Thymus (tissue), 11 donors: ENCODE measurements around the gene TP73. TPM values are rescaled to one million over a fixed set of nuclear protein-coding genes. Genes with fewer than 3 reads are reported as not detected.

Experiments used
- DNase-seq, 9 donors: peaks; one replicate each; pipeline ENCODE4 v3.0.0-alpha.2; 2013; ENCODE audit warnings: low spot score in 9 of 9, low read depth in 6 of 9, missing footprints in 1 of 9
- H3K27ac ChIP-seq, 2 donors: one replicate each; pipeline ENCODE4 v1.5.1; 2013; ENCODE audit warnings: control low read depth in 1 of 2, low read depth in 1 of 2, low read length in 1 of 2, mild to moderate bottlenecking in 1 of 2, moderate library complexity in 1 of 2
- H3K27me3 ChIP-seq, 2 donors: one replicate each; pipeline ENCODE4 v1.5.1; 2013; ENCODE audit warnings: low read length in 1 of 2; ENCODE audit not compliant: control insufficient read depth in 2 of 2, insufficient read depth in 1 of 2
- H3K36me3 ChIP-seq, 2 donors: one replicate each; pipeline ENCODE4 v1.5.1; 2013; ENCODE audit warnings: low read length in 1 of 2, mild to moderate bottlenecking in 1 of 2, moderate library complexity in 1 of 2; ENCODE audit not compliant: control insufficient read depth in 2 of 2, insufficient read depth in 2 of 2
- H3K4me1 ChIP-seq, 2 donors: one replicate each; pipeline ENCODE4 v1.5.1; 2013; ENCODE audit warnings: low read length in 2 of 2; ENCODE audit not compliant: control insufficient read depth in 2 of 2, insufficient read depth in 2 of 2
- H3K4me3 ChIP-seq, 2 donors: one replicate each; pipeline ENCODE4 v1.5.1; 2013; ENCODE audit warnings: low read length in 2 of 2, control low read depth in 1 of 2, mild to moderate bottlenecking in 1 of 2
- H3K9me3 ChIP-seq, 2 donors: one replicate each; pipeline ENCODE4 v1.5.1; 2013; ENCODE audit warnings: low read length in 1 of 2, mild to moderate bottlenecking in 1 of 2; ENCODE audit not compliant: control insufficient read depth in 2 of 2, insufficient read depth in 1 of 2
- WGBS: extraction: QIAGEN DNeasy Blood & Tissue Kit; methylation state at CpG from one replicate; pipeline ENCODE4 v1.1.7; 2013; 5-methylcytosine and 5-hydroxymethylcytosine counted together
- polyA plus RNA-seq: library from polyadenylated mRNA; stranded (reverse); fragments of 200-250 nt; gene quantifications from one replicate; pipeline ENCODE4 v1.2.3, GENCODE V29; 2013
- total RNA-seq: library from RNA; stranded (reverse); fragments of 120-200 nt; gene quantifications from one replicate; pipeline ENCODE4 v1.2.4, GENCODE V29; 2013
- donor health status: healthy.

The TP73 gene
- total and polyA plus RNA-seq, 2 donors = 2.6 to 2.9 TPM

GRCh38 chr1:3663999-3664699 is 11.8 kb downstream of the TP73 start:
- H3K4me3 ChIP-seq = no peak overlapping the region
- H3K4me1 ChIP-seq = peaks cover 0 to 2% of the 10 kb centered on the region in 2 donors
- WGBS = 85% methylated on average over 14 of the region's 14 CpGs
- H3K36me3 ChIP-seq = no peaks in the 10 kb centered on the region
- H3K27me3 ChIP-seq = peaks cover 0 to 20% of the 10 kb centered on the region in 2 donors
- no peaks in the 10 kb centered on the region for H3K9me3 ChIP-seq
- no peak for DNase-seq
- no peak overlapping the region for H3K27ac ChIP-seq

- Histone ChIP-seq H3K36me3 (no peaks in the 10 kb centered on the region), H3K4me3 (no peak overlapping the region), H3K27me3 (peaks cover 0 to 21% of the 10 kb centered on the region in 2 donors), H3K9me3 (no peaks in the 10 kb centered on the region), H3K4me1 (peaks cover 0 to 2% of the 10 kb centered on the region in 2 donors), H3K27ac (no peak overlapping the region)
- WGBS = 94% methylated on average over 14 of the region's 14 CpGs
- DNase-seq = no peak
These were observed 12.5 kb downstream of the TP73 start for GRCh38 chr1:3664700-3665375.

- Histone ChIP-seq H3K27me3 (peaks cover 0 to 20% of the 10 kb centered on the region in 2 donors), H3K9me3 (no peaks in the 10 kb centered on the region), H3K27ac (no peak overlapping the region), H3K36me3 (no peaks in the 10 kb centered on the region), H3K4me1 (peaks cover 0 to 2% of the 10 kb centered on the region in 2 donors), H3K4me3 (no peak overlapping the region)
- 77% methylated on average over 8 of the region's 8 CpGs for WGBS
- DNase-seq = no peak
These were observed 15.8 kb downstream of the TP73 start for GRCh38 chr1:3668148-3668547.

DNA sequence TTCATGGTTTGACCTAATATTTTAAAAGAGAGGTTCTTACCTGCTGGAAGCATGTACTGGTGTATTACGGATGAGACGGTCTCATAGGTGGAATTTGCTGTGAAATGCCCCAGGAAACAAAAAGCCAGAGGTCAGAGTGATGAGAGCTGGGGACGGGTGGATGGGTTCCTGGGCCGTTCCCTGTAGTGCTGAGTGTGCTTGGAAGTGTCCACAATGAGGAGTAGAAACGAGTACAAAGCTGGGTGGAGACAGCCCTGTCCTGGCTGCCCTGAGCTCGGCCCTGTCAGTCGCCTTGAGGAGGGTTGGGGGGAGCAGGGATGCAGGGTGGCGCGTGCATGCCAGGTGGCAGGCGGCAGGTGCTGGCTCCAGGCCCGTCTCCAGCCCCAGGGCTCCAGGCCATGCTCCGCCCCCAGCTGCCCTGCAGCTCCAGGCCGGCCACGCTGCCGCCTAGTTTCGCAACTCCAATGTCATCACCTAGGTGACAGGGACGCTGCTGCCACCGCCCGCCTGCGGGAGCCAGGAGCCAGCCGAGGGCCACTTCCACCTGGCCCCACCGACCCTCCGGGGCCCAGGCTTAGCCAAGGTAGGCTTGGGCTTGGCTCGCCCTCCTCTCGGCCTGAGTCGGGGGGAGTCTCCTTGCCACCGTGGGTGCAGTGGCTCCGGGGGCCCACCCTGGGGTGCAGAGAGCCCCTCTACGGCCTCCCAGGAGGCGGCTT is 16.4 kb downstream of the TP73 start:
- H3K36me3 ChIP-seq = no peaks in the 10 kb centered on the region

DNA sequence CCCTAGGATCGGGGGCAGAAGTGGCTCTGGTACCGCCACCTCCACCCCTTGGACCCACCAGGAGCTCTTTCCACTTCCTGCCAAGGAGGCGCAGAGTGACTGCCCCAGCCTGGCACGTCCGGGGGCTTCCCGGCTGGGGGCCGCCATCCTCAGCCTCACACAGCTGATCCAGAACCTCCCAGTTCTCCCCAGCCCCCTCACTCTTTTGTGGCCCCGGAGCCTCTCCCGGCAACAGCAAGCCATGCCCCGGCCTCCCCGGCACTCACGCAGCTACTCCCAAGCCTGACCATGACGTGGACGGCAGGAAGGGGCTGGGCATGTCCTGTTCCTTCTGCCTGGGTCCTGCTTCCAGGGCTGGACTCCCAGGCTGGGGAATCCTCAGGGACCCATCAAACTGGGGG is 17.1 kb downstream of the TP73 start:
- Histone ChIP-seq H3K4me1 (peaks cover 0 to 14% of the 10 kb centered on the region in 2 donors), H3K4me3 (no peak overlapping the region), H3K9me3 (no peaks in the 10 kb centered on the region), H3K36me3 (no peaks in the 10 kb centered on the region), H3K27ac (no peak overlapping the region), H3K27me3 (peaks cover 0 to 20% of the 10 kb centered on the region in 2 donors)
- 92% methylated on average over 14 of the region's 14 CpGs for WGBS
- DNase-seq = no peak

More for the DNA sequence above, 16.4 kb downstream of the TP73 start:
- no peak for DNase-seq
- H3K27ac ChIP-seq = no peak overlapping the region
- H3K4me3 ChIP-seq = no peak overlapping the region
- peaks cover 0 to 8% of the 10 kb centered on the region in 2 donors for H3K4me1 ChIP-seq
- H3K9me3 ChIP-seq = no peaks in the 10 kb centered on the region
- 56% methylated on average over 30 of the region's 30 CpGs for WGBS
- peaks cover 0 to 20% of the 10 kb centered on the region in 2 donors for H3K27me3 ChIP-seq

GRCh38 chr1:3669971-3670431 is 17.7 kb downstream of the TP73 start:
- Histone ChIP-seq H3K4me3 (no peak overlapping the region), H3K27me3 (peaks cover 0 to 20% of the 10 kb centered on the region in 2 donors), H3K36me3 (no peaks in the 10 kb centered on the region), H3K9me3 (no peaks in the 10 kb centered on the region), H3K27ac (no peak overlapping the region), H3K4me1 (peaks cover 0 to 16% of the 10 kb centered on the region in 2 donors)
- no peak for DNase-seq
- WGBS = 87% methylated on average over 9 of the region's 9 CpGs

DNA sequence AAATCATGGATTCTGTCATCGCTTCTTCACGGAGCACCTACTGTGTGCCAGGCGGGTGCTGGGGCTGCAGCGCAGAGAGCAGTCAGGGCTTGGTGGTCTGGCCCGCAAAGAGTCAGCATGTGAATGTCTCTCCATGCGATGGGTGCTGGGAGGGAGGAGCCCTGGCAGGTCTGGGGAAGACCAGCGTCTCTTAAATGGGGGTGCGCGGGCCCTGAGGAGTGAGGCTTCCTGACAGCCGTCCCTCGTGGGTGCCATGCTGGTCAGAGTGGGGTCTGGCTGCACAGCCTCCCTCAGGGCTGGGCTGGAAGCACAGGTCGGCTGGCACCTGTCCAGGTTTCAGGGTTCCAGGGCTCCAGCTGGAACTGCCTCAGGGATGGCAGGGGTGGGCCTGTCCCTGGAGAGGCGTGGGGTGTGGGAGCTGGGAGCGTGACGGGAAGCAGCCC is 18.5 kb downstream of the TP73 start:
- Histone ChIP-seq H3K4me3 (no peak overlapping the region), H3K9me3 (no peaks in the 10 kb centered on the region), H3K36me3 (no peaks in the 10 kb centered on the region), H3K27ac (no peak overlapping the region), H3K27me3 (peaks cover 0 to 20% of the 10 kb centered on the region in 2 donors), H3K4me1 (peaks cover 0 to 16% of the 10 kb centered on the region in 2 donors)
- DNase-seq = no peak
- 96% methylated on average over 15 of the region's 15 CpGs for whole genome bisulfite sequencing

GRCh38 chr1:3671371-3672180 is 19.3 kb downstream of the TP73 start:
- Histone ChIP-seq H3K4me1 (peaks cover 0 to 16% of the 10 kb centered on the region in 2 donors), H3K27me3 (peaks cover 0 to 20% of the 10 kb centered on the region in 2 donors)

More at GRCh38 chr1:3671371-3672180, 19.3 kb downstream of the TP73 start:
- WGBS = 90% methylated on average over 29 of the region's 29 CpGs
- no peaks in the 10 kb centered on the region for H3K36me3 ChIP-seq
- no peak for DNase-seq
- H3K27ac ChIP-seq = no peak overlapping the region
- H3K4me3 ChIP-seq = no peak overlapping the region
- no peaks in the 10 kb centered on the region for H3K9me3 ChIP-seq
